ENCODE data around the gene EPHA5. TPM values are rescaled to one million over a fixed set of nuclear protein-coding genes. Genes with fewer than 3 reads are reported as not detected.

Gene EPHA5
- total RNA-seq, 1 experiment from 2014 or later, result not detected

GRCh38 chr4:65521666-65522065, 148.6 kb downstream of the EPHA5 start:
- Histone ChIP-seq H3K4ac (ENCODE audit: low read depth, low read length) (no peak overlapping the region), H3K9me3 (ENCODE audit: control insufficient read depth, low read depth, low read length) (no peaks in the 10 kb centered on the region), H3K4me1 (ENCODE audit: insufficient read depth, low read length) (no peaks in the 10 kb centered on the region), H3K18ac (ENCODE audit: insufficient read length, low read depth, low read length) (no peak overlapping the region), H2BK20ac (ENCODE audit: low read depth, low read length, poor library complexity, severe bottlenecking) (no peak overlapping the region), H3K4me2 (ENCODE audit: insufficient read depth, insufficient read length, low read length) (no peak overlapping the region), H2BK15ac (ENCODE audit: low read depth, low read length) (no peak overlapping the region), H3K27ac (ENCODE audit: insufficient read length, low read depth, low read length) (no peak overlapping the region), H4K91ac (ENCODE audit: insufficient read length, low read depth, low read length) (no peak overlapping the region), H3K9ac (ENCODE audit: extremely low read depth, insufficient read length, low read length) (no peak overlapping the region), H3K79me1 (ENCODE audit: insufficient read depth, low read depth, low read length, poor library complexity, severe bottlenecking) (no peaks in the 10 kb centered on the region), H4K8ac (replicated peaks; ENCODE audit: insufficient read length, low read depth, low read length) (no peak overlapping the region), H3K79me2 (ENCODE audit: insufficient read depth, low read length) (no peaks in the 10 kb centered on the region), H4K20me1 (ENCODE audit: control insufficient read depth, insufficient read depth, insufficient read length) (no peaks in the 10 kb centered on the region), H4K5ac (ENCODE audit: insufficient read length, low read depth, low read length) (no peak overlapping the region), H3T11ph (ENCODE audit: low read length) (no peak overlapping the region), H3K23me2 (ENCODE audit: insufficient read length, low read depth, low read length, poor library complexity, severe bottlenecking) (no peaks in the 10 kb centered on the region), H3K14ac (ENCODE audit: insufficient read depth, low read length) (no peak overlapping the region), H2AK5ac (ENCODE audit: insufficient read length, low read length) (no peak overlapping the region), H2BK5ac (ENCODE audit: insufficient read length, low read length) (no peak overlapping the region), H3K23ac (ENCODE audit: insufficient read length, low read depth, low read length) (no peak overlapping the region), H2BK120ac (ENCODE audit: low read depth, low read length, poor library complexity, severe bottlenecking) (no peak overlapping the region), H2AFZ (ENCODE audit: low read length) (no peak overlapping the region), H3K56ac (ENCODE audit: insufficient read length, low read depth, low read length) (no peak overlapping the region), H2BK12ac (ENCODE audit: insufficient read length, low read depth, low read length) (no peak overlapping the region), H3K27me3 (ENCODE audit: insufficient read depth, low read length) (no peaks in the 10 kb centered on the region)
- Mint-ChIP-seq H3K9me3 (peaks cover 4 to 8% of the 10 kb centered on the region in 2 experiments; a peak in 4 of 5 replicates), H3K4me1 (no peaks in the 10 kb centered on the region), H3K36me3 (ENCODE audit: insufficient read depth in 1 of 3, low read depth in 3 of 3) (peaks cover 0 to under 1% (median 0%) of the 10 kb centered on the region in 3 experiments; a peak in 1 of 7 replicates), H3K4me3 (no peak overlapping the region), H3K27me3 (ENCODE audit: low read depth) (no peaks in the 10 kb centered on the region), H3K27ac (no peak overlapping the region)
- no CpG with 5 or more reads among the region's 1 CpG for WGBS (ENCODE audit: extremely low coverage, insufficient read length, low lambda C conversion rate)
- DNase-seq, result no peak
- no peak for TF ChIP-seq CTCF (conservative IDR thresholded peaks at IDR 0.05)
